ENCODE results near the gene YY2. TPM values are rescaled to one million over a fixed set of nuclear protein-coding genes. Genes with fewer than 3 reads are reported as not detected.

YY2 gene
- 1 to 10 TPM in 2 of 5 donors, not detected in 3; 1.4 to 5.7 TPM for total RNA-seq
- under 1 TPM; 0.25 to 0.55 (median 0.31) TPM for polyA plus RNA-seq
- long read RNA-seq, donor 1, partial matches to known transcripts, result 0 of 1 reads
- long read RNA-seq, donor 1, other reads (novel, unspliced or antisense), result 0 of 1 reads
- long read RNA-seq, donor 2, result 0 reads
- long read RNA-seq, donor 3, partial matches to known transcripts, result 0 of 1 reads
- long read RNA-seq, donor 3, other reads (novel, unspliced or antisense), result 0 of 1 reads
- long read RNA-seq, donor 4, result 0 reads
- long read RNA-seq, donor 5, transcript YY2-201 (1 exons, 2,741 nt), result major isoform, 5 of 5 reads
- long read RNA-seq, donor 5, partial matches to known transcripts, result 0 of 5 reads
- long read RNA-seq, donor 5, other reads (novel, unspliced or antisense), result 0 of 5 reads
- long read RNA-seq, donor 6, partial matches to known transcripts, result 0 of 1 reads
- long read RNA-seq, donor 6, other reads (novel, unspliced or antisense), result 0 of 1 reads
- long read RNA-seq, donor 7, partial matches to known transcripts, result 0 of 4 reads
- long read RNA-seq, donor 7, other reads (novel, unspliced or antisense), result 0 of 4 reads
- long read RNA-seq, donor 8, partial matches to known transcripts, result 0 of 1 reads
- long read RNA-seq, donor 8, other reads (novel, unspliced or antisense), result 0 of 1 reads
- long read RNA-seq, donor 9, partial matches to known transcripts, result 0 of 4 reads
- long read RNA-seq, donor 9, other reads (novel, unspliced or antisense), result 0 of 4 reads
- long read RNA-seq, donor 10, partial matches to known transcripts, result 0 of 1 reads
- long read RNA-seq, donor 10, other reads (novel, unspliced or antisense), result 0 of 1 reads

GRCh38 chrX:21855937-21856415 is at the start of gene YY2:
TSS of gene YY2 (plus strand) at chrX:21855987. CDS start at chrX:21856485, 498 bp downstream.
- Histone ChIP-seq H3K9me3 (peaks cover 0 to 7% (median 0%) of the 10 kb centered on the region in 4 donors), H3K27ac (no peak within 1 kb of the TSS), H3K4me3 (no peak within 1 kb of the TSS), H3K4me1 (no peaks in the 10 kb centered on the region), H3K36me3 (peaks cover 0 to 32% (median 29%) of the 10 kb centered on the region in 4 donors), H3K27me3 (no peaks in the 10 kb centered on the region)
- intact Hi-C loops (cut with DNase I; ENCODE audit: low total_unique reads), result no loop called here
- no peak for TF ChIP-seq POLR2A (IDR thresholded peaks at IDR 0.05)
- no peak for TF ChIP-seq CTCF (IDR thresholded peaks at IDR 0.05)
- no peak for TF ChIP-seq POLR2AphosphoS5 (IDR thresholded peaks at IDR 0.05)
- no peak for TF ChIP-seq EP300 (IDR thresholded peaks at IDR 0.05)
- WGBS, 5 donors, result 84 to 97% (median 97%) methylated on average over 18 to 29 of the region's 29 CpGs
- no peak for DNase-seq

GRCh38 chrX:21806691-21807090 is 49.1 kb upstream of the YY2 start:
- no peaks in the 10 kb centered on the region for H3K27me3 ChIP-seq
- intact Hi-C loops (cut with DNase I; ENCODE audit: low total_unique reads), result no loop called here
- H3K27ac ChIP-seq, result no peak overlapping the region
- no peaks in the 10 kb centered on the region for H3K4me1 ChIP-seq
- H3K36me3 ChIP-seq, result no peaks in the 10 kb centered on the region
- DNase-seq, result no peak
- peaks cover 0 to 6% (median 2%) of the 10 kb centered on the region in 4 donors for H3K9me3 ChIP-seq
- TF ChIP-seq CTCF (IDR thresholded peaks at IDR 0.05) (no peak), POLR2AphosphoS5 (IDR thresholded peaks at IDR 0.05) (no peak), EP300 (IDR thresholded peaks at IDR 0.05) (no peak), POLR2A (IDR thresholded peaks at IDR 0.05) (no peak)
- H3K4me3 ChIP-seq, result no peak overlapping the region

GRCh38 chrX:21811832-21812231 is 44.0 kb upstream of the YY2 start:
- Histone ChIP-seq H3K4me3 (no peak overlapping the region), H3K27me3 (no peaks in the 10 kb centered on the region), H3K4me1 (no peaks in the 10 kb centered on the region), H3K9me3 (peaks cover 0 to 13% (median 3%) of the 10 kb centered on the region in 4 donors), H3K27ac (no peak overlapping the region), H3K36me3 (no peaks in the 10 kb centered on the region)
- no peak for DNase-seq
- intact Hi-C loops (cut with DNase I; ENCODE audit: low total_unique reads), result no loop called here
- 60 to 95% (median 71%) methylated on average over 1 of the region's 1 CpG for WGBS, 5 donors
- TF ChIP-seq EP300 (IDR thresholded peaks at IDR 0.05), result no peak
- TF ChIP-seq POLR2AphosphoS5 (IDR thresholded peaks at IDR 0.05), result no peak
- TF ChIP-seq CTCF (IDR thresholded peaks at IDR 0.05), result no peak
- TF ChIP-seq POLR2A (IDR thresholded peaks at IDR 0.05), result no peak

- intact Hi-C loops (cut with DNase I; ENCODE audit: low total_unique reads), result no loop called here
- Histone ChIP-seq H3K27me3 (no peaks in the 10 kb centered on the region), H3K4me3 (no peak overlapping the region), H3K27ac (no peak overlapping the region), H3K9me3 (peaks cover 0 to 13% (median 3%) of the 10 kb centered on the region in 4 donors), H3K36me3 (no peaks in the 10 kb centered on the region), H3K4me1 (no peaks in the 10 kb centered on the region)
- TF ChIP-seq EP300 (IDR thresholded peaks at IDR 0.05) (no peak), POLR2A (IDR thresholded peaks at IDR 0.05) (no peak), POLR2AphosphoS5 (IDR thresholded peaks at IDR 0.05) (no peak), CTCF (IDR thresholded peaks at IDR 0.05) (no peak)
- no peak for DNase-seq
- 59 to 76% (median 66%) methylated on average over 2 of the region's 2 CpGs for WGBS, 5 donors
Observed at GRCh38 chrX:21812628-21813027, 43.2 kb upstream of the YY2 start.

Data from stomach (tissue), 19 donors.